ENCODE measurements around the gene ARMC2.

GRCh38 chr6:109001291-109001894 is 153.2 kb downstream of the ARMC2 start:
- TF ChIP-seq CTCF (IDR thresholded peaks at IDR 0.05) (no peak), TAF1 (IDR thresholded peaks at IDR 0.05; ENCODE audit: borderline replicate concordance, low read depth, low read length) (no peak), NRF1 (IDR thresholded peaks at IDR 0.05; ENCODE audit: low read depth, low read length) (no peak), RAD21 (IDR thresholded peaks at IDR 0.05; ENCODE audit: low read length) (no peak)
- TF ChIP-seq, protein P1, sequence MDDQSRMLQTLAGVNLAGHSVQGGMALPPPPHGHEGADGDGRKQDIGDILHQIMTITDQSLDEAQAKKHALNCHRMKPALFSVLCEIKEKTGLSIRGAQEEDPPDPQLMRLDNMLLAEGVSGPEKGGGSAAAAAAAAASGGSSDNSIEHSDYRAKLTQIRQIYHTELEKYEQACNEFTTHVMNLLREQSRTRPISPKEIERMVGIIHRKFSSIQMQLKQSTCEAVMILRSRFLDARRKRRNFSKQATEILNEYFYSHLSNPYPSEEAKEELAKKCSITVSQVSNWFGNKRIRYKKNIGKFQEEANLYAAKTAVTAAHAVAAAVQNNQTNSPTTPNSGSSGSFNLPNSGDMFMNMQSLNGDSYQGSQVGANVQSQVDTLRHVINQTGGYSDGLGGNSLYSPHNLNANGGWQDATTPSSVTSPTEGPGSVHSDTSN (IDR thresholded peaks at IDR 0.05) = no peak
- TF ChIP-seq, protein P2, sequence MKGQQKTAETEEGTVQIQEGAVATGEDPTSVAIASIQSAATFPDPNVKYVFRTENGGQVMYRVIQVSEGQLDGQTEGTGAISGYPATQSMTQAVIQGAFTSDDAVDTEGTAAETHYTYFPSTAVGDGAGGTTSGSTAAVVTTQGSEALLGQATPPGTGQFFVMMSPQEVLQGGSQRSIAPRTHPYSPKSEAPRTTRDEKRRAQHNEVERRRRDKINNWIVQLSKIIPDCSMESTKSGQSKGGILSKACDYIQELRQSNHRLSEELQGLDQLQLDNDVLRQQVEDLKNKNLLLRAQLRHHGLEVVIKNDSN (IDR thresholded peaks at IDR 0.05; ENCODE audit: borderline replicate concordance, low read depth) = no peak
